SH-SY5Y (cell line): ENCODE measurements around the gene CKM.

Source experiments
- GATA2 ChIP-seq: IDR thresholded peaks from 2 replicates; pipeline ENCODE4 v1.6.1; 2011; ENCODE audit warnings: mild to moderate bottlenecking, low read depth, low read length
- GATA3 ChIP-seq: IDR thresholded peaks from 2 replicates; pipeline ENCODE4 v1.6.1; 2011; ENCODE audit warnings: low read depth, mild to moderate bottlenecking, low read length, moderate library complexity

DNA sequence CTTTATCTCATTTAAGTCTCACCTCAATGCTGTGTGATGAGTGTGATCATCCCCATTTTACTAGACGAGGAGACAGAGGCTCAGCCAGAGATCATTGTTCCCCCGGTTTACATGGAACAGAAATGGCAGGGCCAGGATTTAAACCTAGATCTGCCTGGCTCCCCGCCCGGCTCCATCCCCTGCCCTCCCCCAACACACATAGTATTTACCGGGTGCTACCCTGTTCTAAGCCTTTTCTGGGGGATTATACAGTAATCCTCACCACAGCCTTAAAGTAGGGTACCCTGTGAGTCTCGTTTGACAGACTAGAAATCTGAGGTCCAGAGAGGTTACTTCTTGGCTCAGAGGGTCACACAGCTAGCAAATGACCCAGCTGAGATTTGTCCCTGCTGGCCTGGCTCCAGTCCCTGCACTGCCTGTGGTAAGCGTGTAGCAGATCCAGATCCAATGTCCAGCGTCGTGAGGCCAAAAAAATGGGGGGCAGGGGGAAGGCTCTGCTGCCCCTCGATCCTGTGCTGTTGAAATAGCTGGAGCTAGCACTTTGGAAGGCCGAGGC lies 14.1 kb upstream of the CKM start:
- TF ChIP-seq GATA2 (no peak), GATA3 (no peak)
